NT2/D1 (cell line): ENCODE data around the gene SORL1.

Experiments
- SUZ12 ChIP-seq: IDR thresholded peaks from 2 replicates; pipeline ENCODE4 v1.6.1; 2011; ENCODE audit not compliant: insufficient read length, insufficient read depth; ENCODE audit errors: extremely low read depth
- YY1 ChIP-seq: IDR thresholded peaks from 2 replicates; pipeline ENCODE4 v1.6.1; 2011; ENCODE audit not compliant: insufficient read length, insufficient read depth

- TF ChIP-seq SUZ12 (no peak), YY1 (no peak)
Observed at GRCh38 chr11:121488170-121488569, 36.1 kb downstream of the SORL1 start.
